ENCODE results near the gene PRR27. TPM values are rescaled to one million over a fixed set of nuclear protein-coding genes. Genes with fewer than 3 reads are reported as not detected.

Gene PRR27
- total RNA-seq (2014; rRNA removed; shearing (Covaris generic)): not detected in 2 replicates

DNA sequence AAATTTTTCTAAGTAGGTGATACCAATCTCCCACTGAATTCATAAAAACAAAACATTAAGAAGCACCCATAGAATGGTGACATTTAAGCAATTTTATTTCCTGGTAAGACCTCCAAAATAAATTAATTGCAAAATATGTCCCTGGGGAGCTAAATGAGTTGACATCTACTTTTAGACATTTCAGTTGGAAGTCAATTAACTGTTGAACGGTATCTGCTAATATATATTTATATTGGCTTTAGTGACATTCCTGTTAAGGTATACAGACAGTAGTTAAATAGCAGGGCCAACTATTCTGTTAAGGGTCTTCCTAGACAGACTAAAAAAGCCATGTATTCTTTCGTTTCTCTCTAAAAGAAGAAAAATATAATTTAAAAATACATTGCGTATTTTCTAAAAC lies at the start of gene PRR27:
Gene PRR27, plus strand, starts transcription at position 301 of the 400 bp plus-strand sequence. CDS start 139 bp downstream, outside the sequence.
- DNase-seq (ENCODE audit: low read depth): no peak

DNA sequence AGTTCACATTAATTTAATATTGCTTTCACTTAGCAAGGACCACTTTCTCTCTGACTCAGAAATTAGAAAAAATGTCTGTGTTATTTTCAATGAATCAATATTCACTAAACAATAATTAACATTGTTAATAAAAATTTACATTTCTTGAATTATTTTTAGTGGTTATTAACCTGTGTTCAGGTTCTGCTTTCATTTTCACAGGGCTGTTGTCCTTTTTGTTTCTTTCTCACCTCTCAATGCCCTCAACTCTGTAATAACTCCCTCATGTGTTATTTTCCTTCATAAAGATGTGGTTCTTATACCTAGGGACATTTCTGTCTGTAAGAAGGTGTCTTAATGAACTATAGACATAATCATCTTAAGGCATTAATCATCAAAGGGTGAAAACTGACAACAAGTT lies 43.1 kb upstream of the PRR27 start:
- no peak for DNase-seq (ENCODE audit: low read depth)

DNA sequence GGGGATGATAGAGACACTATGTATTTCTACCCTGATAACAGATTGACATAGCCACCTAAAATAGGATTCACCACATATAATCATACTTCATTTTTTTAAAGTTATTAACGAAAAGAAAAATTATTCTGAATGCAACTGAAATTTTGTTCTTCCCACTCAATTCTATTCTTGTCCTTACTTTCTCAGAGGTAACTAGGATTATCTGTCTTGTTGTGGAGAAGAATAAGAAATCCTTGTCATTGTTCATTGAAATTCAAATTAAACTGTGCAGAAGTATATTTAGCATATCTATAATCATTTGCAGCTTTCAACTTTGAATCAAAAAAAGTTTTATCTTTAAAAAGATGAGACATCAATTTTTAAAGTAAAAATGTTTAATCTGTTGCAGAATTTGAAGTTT lies 40.4 kb upstream of the PRR27 start:
- no peak for DNase-seq (ENCODE audit: low read depth)

DNA sequence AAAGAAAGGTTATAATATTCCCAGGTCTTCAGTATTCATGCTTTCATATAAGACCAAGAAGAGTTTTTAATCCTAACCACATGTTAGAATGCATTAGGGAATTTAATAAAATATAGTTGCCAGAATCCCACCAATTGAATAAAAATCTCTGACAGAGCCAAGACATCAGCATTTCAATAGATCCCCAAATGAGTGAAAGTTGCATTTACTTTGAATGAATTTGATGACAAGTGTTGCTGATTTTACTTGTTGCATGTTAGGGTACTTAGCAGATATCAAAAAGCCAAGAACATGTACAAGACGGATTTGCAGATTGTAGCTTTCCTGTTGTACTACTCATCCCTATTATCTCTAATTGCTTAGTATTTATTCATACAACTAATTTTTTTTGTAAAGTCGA lies 39.9 kb upstream of the PRR27 start:
- no peak for DNase-seq (ENCODE audit: low read depth)

DNA sequence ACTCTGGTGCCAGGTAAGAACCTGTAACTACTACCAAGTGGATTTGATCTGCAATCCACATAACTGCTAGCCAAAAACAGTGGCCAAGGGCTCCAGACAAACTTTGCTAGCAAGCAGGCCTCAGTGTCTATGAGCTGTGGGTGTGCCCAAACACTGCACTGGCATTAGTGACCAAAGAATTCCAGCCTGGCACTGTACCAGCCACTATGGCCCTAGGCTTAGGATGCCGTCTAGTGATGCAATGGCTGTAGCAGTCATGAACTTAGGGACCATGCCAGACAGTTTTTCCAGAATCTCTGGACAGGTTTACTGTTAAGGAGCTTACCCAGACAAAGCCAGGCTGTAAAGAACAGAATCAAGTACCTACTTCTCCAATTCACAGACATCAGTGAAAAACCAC lies 33.7 kb upstream of the PRR27 start:
- no peak for DNase-seq (ENCODE audit: low read depth)

DNA sequence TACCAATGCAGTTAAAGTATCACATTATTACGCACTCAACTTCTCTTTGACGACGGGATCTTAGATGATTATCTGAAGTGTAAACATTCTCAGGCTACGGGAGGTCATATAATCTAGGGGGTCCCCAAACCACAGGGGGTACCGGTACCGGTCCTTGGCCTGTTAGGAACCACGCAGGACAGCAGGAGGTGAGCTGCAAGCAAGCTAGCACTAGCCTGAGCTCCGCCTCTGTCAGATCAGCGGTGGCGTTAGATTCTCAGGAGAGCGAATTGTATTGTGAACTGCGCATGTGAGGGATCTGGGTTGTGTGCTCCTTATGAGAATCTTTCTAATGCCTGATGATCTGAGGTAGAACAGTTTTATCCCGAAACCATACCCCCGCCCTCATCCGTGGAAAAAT lies 20.6 kb upstream of the PRR27 start:
- peak; percentile 1 for DNase-seq (ENCODE audit: low read depth)

DNA sequence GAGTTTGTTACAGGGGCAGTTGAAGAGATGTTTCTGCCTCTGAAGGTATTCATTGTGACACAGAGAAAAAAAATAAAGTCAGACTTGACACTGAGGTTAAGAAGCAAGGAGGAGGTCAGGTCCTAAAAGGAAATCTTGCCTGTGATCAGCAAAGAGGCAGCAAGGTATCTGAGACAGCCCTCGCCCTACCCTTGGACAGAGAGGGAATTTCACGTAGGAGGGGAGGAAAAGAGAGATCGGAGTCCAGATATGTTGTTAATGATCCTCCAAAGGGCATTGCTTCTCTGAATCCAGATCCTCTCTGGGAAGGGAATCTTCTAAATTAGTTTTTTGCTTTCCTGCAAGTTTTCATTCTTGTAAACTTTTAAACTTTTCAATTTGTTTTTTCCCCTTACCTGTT lies 15.3 kb upstream of the PRR27 start:
- no peak for DNase-seq (ENCODE audit: low read depth)

DNA sequence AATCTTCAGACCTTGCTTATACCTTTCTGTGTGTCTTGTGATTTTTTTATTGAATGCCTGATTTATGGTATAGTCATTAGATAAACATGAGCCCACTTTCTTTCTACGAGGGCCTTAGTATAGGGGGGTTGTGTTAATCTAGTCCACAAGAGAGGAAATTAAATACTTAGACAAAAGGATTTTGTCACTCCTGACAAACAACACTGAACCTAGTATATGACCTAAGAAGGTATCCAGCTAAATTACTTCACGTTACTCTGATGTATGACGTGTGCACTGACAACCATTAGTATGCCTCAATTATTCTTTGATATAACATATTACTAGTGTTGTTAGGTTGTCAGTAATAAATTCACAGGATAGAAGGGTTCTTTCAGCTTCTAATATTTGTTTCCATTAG lies 2.8 kb upstream of the PRR27 start:
- DNase-seq (ENCODE audit: low read depth): no peak

DNA sequence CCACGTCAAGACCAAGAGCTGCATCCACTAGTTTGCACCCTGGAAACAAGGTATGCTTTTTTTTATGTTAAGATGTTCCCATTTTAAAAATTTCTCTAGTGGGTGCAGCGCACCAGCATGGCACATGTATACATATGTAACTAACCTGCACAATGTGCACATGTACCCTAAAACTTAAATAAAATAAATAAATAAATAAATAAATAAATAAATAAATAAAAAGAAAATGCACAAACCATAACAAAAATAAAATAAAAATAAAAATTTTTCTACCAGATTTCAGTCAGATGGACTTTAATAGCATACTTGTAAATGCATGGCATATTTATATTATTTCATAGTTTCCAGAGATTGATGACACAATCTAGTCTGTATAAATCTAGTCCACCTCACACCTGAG lies 1.9 kb upstream of the PRR27 start:
- DNase-seq (ENCODE audit: low read depth): no peak

DNA sequence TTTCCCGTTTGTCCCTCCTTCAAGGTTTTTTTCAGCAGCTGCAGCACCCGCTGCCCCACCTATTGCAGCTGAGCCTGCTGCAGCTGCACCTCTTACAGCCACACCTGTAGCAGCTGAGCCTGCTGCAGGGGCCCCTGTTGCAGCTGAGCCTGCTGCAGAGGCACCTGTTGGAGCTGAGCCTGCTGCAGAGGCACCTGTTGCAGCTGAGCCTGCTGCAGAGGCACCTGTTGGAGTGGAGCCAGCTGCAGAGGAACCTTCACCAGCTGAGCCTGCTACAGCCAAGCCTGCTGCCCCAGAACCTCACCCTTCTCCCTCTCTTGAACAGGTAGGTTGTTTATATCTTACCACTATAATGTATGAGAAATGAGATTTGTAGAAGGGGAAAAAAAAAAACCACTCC lies 4.5 kb downstream of the PRR27 start:
- DNase-seq (ENCODE audit: low read depth): no peak

DNA sequence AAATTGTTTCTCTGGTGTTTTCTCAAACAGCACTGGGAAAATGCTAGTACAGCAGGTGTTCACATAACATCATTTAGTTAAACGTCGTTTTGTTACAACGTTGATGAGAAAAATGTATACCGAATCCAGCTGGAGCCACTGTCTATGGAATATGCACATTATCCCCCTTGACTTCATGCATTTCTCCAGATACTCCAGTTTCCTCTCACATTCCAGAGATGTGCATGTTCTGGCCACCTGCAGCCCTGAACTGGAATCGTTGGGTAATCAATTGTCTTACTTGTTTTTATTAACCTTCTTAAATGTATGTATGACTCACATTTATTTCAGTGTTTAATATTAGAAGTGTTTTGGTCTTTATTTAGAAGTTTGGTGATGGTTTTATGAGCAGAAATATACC lies 23.1 kb downstream of the PRR27 start:
- DNase-seq (ENCODE audit: low read depth): no peak

DNA sequence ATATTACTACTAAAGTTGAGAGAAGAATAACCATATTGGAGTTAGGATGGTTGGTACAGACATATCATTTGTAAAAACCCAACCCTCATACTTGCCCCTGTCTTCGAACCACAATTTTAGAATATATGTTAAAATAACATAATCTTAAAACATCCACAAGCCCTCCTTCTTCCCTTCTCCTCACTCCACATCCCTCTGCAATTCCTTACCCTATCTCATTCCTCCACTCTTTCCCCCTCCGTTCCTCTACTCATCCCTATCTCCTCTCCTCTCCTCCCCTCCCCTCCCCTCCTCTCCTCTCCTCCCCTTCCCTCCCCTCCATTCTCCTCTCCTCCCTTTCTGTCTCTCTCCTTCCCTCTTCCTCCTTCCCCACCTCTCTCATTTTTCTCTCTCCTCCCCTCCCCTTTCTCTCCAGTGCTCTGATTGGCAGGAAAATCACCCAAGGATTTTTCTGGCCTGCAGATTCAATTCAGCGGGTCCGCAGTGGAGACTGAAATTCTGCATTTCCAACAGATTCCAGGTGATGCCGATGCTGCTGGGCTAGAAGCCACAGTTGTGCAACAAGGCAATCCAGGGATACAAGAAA lies 24.1 kb downstream of the PRR27 start:
- DNase-seq (ENCODE audit: low read depth): no peak

DNA sequence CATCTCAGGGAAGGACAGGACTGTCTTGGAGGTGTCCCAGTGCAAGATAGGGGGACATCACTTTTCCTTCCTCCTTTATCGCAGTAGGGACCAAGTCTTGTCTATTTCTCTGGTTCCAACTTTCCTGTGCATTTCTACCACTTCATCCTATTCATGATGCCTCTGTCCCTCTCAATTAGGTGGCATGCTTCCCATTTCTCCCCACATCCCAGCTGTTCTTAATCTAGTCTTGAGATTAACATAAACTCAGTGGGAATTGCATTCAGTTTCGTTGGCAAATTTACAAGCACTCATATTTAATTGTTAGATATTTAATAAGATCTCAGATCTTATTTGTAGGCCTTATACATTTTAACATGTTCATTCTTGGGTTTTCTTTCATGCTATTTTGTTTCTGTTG lies 25.8 kb downstream of the PRR27 start:
- no peak for DNase-seq (ENCODE audit: low read depth)

DNA sequence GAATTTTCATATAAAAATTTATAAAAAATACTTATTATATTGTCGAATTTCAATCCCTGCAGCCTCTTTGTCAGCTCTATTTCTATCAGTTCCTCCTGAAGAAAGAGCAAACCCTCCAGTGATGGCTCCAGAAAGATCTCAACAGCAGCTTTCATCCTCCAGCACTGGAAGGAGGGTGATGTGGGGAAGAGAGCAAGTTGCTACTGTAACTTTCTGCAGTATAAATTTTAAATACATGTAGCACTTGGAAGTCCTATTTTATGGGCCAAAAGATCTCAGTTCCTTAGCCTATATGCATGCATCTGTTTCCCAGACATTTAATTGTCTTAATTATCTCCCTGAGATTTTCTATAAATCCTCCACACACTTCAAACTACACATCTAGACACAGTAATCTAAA lies 27.8 kb downstream of the PRR27 start:
- DNase-seq (ENCODE audit: low read depth): no peak

DNA sequence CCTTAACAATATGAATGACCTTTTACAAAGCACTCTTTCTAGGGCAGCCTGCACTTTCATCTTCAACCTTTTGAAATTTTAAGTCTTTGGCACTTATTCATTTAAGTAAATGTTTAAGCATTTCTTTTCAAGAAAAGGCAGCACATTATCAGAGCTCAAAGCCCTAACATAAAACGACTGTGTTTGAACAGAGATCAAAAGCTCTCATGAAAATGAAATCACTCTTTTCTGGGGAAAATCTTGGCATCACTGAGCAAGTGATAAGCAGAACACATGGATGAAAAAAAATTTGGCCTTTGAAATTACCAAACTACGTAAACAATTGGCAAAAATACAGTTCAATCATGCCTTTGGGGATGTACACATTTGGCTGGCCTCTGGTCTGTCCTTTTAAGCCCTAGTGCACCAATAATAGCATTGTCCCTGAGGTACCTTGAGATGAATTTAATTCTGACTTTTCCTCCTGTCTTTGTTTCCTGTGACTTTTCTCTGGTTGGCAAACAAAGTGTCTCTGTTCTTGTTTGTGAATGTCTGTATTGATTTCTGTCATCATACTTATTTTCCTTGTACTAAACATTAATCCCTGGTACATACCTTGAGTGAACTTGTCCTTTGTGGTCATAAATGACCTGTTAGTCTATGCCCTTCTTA lies 28.6 kb downstream of the PRR27 start:
- DNase-seq (ENCODE audit: low read depth): no peak

DNA sequence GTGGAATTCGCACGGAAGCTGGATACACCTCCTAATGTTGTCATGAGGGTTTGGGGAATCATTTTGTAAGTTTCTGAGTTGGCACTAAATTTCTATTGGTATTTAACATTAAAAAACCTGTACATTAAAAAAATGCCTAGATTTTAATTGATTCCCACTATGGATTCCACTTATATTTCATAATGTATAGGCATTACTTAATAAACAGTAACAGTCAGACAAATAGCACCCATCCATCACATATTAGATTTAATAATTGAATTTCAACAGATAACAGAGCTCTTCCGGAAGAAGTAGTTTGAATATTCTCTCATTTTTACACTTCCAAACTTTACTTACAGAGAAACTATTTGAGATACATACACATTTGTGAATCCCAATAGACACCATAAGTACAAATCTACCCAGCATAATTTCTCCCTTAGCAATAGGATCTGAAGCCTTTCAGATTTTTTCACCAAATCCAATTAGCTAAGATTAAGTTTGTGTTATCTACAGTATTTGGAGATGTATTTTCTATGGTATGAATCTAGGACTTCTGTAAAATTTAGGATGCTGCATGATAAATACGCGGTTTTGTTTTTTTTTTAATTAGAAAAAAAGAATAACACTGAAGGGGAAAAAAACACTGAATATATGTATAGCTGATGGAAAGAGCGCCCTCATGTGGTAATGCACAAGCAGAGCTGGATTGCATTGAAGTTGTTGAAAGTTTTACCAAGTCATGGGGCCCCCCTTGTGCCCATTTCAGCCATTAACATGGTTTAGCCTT lies 29.3 kb downstream of the PRR27 start:
- peak; percentile 6 for DNase-seq (ENCODE audit: low read depth)

DNA sequence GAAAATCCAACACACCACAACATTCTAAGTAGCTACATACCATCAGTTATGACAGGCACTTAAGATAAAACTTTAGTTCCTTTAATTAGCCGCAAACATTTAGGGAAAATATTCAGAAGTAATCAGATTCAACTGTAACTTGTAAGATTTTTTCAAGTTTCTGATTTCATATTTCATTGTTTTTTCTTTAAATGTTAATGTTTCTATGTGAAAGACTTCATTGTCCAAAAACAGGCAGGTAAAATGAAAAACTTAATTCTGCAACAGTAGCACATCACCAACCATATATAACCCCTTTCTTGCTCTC lies 29.9 kb downstream of the PRR27 start:
- DNase-seq (ENCODE audit: low read depth): no peak

DNA sequence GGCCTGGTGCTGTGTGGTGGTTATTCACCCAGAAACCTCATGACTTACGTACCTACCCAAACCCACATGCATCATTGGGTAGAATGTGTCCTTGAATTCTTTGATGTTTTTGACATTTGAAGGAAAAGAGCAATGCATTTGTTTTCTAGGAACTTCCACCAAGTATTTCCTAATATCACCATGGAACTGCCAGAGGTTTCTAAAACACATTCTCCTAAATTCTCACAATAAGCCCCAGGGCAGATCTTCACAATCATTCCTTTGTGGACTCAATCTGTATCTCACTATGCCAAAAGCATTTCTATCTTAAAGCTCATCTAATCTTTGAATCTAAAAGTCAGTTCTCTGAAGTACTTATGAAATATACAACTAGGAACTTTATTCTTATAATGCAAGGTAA lies 33.2 kb downstream of the PRR27 start:
- no peak for DNase-seq (ENCODE audit: low read depth)

DNA sequence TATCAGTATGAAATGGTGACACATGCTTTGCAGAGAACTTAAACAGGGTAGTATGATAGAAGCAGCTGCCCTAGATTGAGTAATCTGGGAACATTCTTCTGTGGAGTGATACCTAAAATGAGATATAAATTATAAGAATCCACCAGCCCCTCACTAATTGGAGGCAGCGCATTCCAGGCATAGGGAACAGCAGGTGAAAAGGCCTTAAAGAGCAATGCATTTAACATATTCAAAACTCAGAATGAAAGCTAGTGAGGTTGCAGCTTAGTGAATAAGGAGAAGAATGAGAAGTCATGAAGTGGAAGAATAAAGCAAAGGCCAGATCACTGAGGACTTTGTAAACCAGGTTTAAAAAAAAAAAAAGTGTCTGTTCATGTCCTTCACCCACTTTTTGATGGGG lies 36.5 kb downstream of the PRR27 start:
- DNase-seq (ENCODE audit: low read depth): no peak

DNA sequence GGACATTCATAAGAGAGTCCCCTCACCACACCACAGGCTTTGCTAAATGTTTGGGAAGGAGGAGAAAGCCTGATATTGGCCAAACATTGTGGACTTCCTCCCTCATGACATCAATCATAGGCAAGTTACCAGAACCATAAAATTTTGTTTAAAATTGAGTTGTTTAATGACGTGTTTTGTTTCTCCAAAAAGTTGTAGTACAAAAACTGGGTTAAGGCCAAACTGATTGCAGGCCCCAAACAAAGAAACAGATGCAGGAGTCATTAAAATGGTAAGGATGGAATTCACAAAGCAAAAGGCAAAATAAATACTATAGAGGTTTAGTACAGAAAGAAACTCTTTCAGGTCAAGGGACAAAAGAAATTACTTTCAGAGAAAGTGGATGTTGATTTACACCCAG lies 37.6 kb downstream of the PRR27 start:
- DNase-seq (ENCODE audit: low read depth): no peak

DNA sequence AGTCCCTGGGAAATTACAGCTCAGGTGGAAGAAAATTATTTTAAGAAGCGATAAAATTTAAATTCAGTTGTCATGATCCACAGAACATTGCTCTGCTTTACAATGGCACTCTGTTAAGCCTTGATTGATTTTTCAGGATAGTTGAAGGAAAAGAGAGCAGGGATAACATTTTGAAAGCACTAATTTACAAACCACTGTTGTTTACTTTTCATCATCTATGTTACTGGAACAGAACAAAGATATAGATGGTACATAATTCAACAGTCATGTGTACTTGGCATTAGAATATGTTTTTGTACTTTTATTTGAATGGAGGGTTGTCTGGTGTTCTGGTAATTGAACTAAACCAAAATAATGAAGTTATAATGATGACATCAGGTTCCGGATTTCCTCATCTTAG lies 38.9 kb downstream of the PRR27 start:
- no peak for DNase-seq (ENCODE audit: low read depth)

DNA sequence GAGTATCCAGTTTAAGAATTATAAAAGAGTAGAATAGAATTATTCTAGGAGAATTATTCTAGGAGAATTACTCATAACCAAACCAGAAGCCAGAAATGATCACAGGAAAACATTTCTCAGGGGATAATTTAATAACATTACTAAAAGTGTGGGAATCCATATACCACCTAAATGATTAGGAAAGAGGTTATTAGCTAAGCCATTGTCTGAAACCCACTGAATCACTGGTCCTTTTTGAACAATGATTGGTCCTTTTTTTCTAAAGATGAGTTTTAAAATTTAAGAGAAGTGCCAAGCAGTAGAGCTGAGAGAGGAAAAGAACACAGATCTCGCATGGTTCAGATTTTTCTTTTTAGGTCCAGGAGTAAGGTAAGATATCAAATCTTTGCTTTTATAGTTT lies 41.4 kb downstream of the PRR27 start, which contains the start of gene ODAM:
Gene ODAM, plus strand, starts transcription at position 301 of the 400 bp plus-strand sequence. CDS start 819 bp downstream, outside the sequence.
- DNase-seq (ENCODE audit: low read depth): no peak

DNA sequence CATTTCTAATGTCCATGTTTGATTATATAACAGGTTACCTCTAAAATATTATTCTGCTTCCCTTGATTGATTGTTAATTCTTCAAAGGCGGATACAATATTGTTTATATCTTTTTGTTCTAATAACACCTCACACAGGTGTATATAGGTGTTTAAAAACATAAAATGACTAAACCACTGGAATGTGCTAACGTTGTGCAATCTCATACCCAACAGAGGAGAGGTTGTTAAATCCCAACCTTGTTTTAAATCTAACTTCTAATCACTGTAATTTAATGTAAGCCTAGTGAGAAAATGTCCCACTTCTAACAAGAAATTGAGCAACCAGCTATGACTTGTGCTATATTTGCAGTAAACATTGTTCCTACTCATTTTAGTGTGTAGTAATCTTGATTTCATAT lies 42.8 kb downstream of the PRR27 start:
- DNase-seq (ENCODE audit: low read depth): no peak
